ENCODE measurements around the gene ITPK1.
A peak's percentile ranks its signal among the peaks of the same experiment; 100 is the strongest.

ITPK1 gene

DNA sequence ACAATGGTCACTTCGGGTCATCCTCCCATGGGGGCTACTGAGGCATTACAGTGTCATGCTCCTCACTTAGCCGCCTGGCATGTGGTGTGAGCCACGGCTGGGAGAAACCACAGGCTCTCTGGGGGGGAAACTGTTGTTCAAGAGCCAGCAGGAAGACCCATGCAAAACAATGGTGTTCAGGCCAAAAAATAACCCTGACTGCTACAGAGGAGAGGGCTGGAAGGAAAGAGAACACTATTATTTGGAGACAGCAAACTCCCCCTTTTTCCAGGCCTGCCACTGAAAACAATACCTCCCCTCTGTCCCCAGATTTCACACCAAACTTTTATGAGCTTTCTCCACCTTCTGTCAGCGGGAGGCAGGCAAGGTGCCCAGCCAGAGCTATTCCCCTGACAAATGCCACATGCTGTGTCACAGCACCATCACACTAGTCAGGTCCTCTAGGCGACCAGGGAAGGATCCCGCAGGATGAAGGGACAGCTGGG is 109.1 kb downstream of the ITPK1 start:
- DNase-seq, result no peak

- DNase-seq, result no peak
These were observed 109.9 kb downstream of the ITPK1 start for GRCh38 chr14:93005838-93006237.

DNA sequence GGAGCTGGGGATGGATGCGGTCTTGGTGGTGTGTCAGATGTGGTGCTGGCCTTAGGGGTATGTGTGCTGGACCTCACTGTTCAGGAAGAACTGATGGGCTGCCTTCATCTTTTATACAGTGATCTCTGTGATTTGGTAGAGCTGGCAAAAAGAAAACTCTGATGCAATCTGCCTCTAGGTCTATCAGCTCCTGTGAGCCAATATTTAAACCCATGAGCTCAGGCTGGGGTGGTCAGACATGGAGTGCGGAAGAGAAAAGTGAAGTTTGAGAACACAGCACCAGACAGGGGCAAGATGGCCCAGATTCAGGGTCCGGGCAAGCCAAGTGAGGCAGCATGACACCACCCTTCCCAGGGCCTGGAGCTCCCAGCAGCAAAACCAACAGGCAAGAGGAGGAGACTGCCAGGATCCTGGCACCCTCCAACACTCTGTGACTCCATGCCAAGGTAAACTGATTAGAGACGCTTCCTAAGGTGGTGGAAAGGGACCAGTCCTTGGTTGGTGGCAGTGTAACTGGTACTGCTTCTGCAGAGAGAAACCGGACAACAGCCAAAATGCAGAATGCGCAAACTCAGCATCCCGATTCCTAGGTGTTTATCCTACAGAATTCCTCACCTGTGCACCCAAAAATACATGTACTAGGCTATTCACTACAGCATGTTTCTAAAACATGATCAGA is 110.5 kb downstream of the ITPK1 start:
- no peak for DNase-seq

GRCh38 chr14:93004699-93005082 is 111.0 kb downstream of the ITPK1 start:
- no peak for DNase-seq

- DNase-seq, result no peak
These were observed 111.6 kb downstream of the ITPK1 start for GRCh38 chr14:93003945-93004698.

- DNase-seq, result peak; percentile 12
These were observed 112.8 kb downstream of the ITPK1 start for GRCh38 chr14:93002851-93003298.

DNA sequence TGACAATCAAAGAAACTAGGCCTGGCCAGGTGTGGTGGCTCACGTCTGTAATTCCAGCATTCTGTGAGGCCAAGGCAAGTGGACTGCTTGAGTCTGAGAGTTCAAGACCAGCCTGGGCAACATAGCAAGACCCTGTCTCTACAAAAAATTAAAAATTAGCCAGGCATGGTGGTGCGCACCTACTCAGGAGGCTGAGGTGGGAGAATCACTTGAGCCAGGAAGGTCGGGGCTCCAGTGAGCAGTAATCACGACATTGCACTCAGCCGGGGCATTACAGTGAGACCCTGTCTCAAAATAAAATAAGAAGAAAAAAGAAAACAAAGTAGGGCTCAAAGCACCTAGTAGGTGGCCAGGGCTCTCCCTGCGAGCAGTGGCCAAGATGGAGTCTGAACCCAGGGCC is 113.7 kb downstream of the ITPK1 start:
- no peak for DNase-seq

GRCh38 chr14:92998946-92999345 is 116.8 kb downstream of the ITPK1 start:
- DNase-seq, result no peak

- DNase-seq, result no peak
These were observed 118.2 kb downstream of the ITPK1 start for GRCh38 chr14:92997343-92998061.

- no peak for DNase-seq
These were observed 120.1 kb downstream of the ITPK1 start for GRCh38 chr14:92995620-92996019.

DNA sequence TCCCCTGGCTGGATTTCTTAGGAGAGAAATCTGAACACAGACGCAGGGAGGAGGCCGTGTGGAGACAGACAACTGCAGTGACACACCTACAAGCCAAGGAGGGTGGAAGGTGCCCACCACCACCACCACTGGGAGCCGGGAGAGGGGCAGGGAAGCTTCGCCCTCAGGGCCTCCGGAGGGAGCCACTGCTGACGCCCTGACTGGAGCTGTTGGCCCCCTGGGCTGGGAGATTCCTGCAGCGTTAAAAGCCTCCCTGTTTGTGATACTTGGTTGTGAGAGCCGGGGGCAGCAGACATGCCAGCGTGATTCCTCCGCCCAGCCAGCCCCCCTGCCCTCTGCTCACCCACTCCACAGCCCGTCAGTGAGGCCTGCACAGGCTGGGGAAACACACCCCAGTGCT is 120.8 kb downstream of the ITPK1 start:
- DNase-seq, result no peak

GRCh38 chr14:92994131-92994676 is 121.5 kb downstream of the ITPK1 start:
- DNase-seq, result no peak

DNA sequence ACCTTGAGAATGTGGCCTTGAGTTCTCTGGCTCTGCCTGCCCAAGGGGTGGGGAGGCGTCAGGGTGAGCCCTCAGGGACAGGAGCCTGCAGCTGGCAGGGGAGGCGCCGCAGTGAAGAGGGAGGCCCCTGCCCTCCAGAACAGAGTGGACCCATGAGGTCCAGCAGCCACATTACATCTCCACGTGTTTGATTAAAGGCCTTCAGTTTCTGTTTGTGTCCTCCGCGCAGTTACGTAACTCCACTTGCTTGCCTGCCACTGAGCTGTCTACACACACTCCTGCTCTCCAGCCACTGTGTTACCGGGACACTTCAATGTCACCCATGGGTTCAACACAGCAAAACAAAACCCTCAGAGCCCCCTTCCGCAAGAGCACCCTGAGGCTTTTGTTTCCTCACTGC is 122.4 kb downstream of the ITPK1 start:
- no peak for DNase-seq

DNA sequence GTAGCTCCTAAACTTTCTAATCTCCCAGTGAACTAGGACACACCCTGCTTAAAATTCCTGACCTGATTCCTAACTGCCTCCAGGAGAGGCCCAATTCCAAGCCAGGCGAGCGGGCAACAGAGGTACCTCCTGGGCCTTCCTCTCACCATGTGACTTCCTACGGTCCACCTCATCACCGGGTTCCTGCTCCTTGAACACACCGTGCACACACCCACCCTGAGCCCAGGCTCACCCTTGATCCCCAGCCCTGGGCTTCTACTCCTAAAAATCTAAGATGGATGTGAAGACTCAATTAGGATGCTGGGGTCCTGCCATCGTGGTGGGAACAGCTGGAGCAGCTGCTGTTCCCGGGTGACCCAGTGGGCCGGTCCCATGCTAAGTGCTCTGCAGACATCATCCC is 124.2 kb downstream of the ITPK1 start:
- no peak for DNase-seq

DNA sequence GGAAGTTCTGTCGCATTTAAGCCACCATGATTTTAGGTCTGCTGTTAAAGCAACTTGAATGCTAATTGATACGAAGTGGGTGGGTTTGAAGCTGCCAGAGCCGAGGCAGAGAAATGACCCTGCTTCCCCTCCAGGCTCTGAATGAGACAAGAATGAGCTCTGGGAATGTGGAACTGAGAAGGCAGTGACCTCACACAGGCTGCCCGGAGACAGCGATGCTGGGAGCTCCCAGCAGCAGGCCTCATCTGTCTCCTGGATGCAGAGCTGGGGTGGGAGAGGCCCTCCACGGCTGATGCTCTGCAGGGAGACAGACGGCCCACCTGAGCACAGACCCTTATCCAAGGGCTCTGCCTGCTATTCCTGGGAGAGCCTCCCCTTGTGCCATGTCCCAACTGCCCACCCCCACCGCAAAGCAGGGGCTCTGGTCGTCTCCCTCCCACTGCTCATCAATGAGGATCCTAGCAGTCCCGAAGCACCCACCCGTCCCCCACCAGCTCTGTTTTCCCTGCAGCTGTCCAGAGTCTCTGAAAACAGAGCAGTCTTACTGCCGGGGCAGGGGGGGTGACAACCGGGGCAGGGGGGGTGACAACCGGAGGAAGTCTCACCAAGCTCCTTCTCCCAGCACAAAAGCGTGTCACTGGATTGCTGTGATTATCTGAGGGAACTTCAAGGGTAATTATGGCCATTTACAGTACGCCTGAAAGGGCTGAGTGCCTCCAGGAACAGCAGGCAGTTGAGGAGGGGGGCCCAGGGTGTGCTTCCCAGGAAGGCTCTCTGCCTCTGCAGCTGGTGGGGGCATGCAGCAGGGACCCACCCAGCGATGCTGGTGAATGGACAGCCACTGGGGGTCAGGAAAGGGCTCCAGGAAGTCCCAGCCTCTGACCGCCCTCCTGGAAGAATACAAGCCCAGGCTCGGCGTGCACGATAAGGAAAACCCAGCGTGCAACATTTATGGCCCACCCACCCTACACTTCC is 125.0 kb downstream of the ITPK1 start:
- no peak for DNase-seq

GRCh38 chr14:92988786-92989755 is 126.7 kb downstream of the ITPK1 start:
- no peak for DNase-seq

DNA sequence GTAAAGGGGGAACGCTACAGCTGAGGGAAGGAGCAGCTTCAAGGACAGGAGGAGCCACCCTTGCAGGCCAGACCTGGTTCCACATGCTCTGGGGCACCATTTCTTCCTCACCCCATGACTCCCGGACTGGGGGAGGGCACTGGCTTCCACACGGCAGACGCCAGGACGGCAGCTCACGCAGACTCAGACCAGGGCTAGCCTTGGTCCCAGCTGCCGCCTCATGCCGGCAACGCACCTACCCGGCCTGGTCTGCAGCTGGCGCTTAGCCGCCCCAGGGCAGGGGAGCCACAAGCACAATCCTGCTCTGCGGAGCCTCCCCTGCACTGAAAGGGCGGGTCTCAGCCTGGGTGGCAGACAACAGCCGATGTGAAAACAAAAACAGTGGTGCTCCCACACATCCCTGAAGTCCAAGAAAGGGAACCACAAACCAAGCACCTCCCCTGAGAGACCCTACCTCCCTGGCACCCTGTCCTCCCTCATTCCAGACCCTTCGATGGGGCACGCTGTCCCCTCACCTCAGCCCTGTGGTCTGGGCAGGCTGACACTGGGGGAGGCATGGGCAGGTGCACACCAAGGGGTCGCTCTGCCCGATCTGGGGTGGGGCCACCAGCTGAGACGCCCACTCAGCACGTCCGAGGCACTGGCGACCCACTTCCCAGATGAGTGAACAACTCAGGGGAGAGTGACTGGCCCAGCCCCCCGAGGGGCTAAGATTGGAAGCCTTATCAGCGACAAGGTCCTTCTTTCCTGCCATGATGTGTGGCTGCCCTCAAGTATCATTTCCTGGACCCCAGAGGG is 127.8 kb downstream of the ITPK1 start:
- no peak for DNase-seq

GRCh38 chr14:92987148-92987570 is 128.6 kb downstream of the ITPK1 start:
- DNase-seq, result no peak

DNA sequence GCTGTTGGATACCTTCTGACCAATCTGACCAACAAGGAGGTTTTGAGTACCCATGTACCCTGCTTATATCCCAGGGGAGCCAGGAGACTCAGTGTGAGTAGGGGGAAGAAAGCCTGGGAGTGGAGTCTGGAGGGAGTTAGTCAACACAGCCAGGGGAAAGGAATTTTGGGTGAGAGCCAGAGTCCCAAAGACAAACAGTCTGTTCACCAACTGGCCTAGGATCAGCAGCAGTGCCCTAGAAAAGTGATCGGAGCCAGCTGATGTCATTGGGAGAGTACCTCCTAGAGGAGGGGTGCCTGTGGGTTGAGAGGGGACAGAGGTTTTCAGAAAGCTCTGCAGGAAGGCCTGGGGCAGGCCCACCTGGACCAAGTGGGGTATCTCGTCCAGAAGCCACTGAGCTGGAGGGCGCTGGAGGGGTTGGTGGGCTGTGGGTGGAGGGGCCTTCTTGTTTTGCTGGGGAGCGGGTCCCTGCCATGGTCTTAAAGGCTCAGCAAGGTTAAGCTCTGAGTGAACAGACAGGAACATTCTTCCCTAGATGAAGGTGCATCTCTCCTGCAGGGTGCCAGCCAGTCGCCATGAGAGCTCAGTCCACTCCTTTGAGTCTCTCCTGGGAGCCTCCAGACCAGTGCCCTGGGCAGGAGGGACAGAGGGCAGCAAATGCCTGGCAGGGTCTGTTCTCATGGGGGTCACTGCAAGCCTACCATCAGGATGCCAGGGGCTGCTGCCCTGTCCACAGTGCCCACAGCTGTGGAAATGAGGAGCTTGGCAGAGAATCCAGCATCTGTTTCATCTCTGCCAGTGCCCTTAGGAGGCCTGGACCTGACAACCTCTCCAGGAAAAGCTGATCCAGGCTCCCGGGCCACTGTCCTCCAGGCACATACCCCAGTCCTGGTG is 129.2 kb downstream of the ITPK1 start:
- DNase-seq, result no peak

Data from NCI-H510A treated with DMSO at 0.1 percent for 48 hours (cell line).